ENCODE data around the gene HTR4.

The HTR4 gene

GRCh38 chr5:148443241-148443640, 211.1 kb downstream of the HTR4 start:
- Histone ChIP-seq H2AK5ac (ENCODE audit: low read depth, low read length) (no peak overlapping the region), H3K4me2 (ENCODE audit: insufficient read depth, low read length, poor library complexity, severe bottlenecking) (no peak overlapping the region), H3K23ac (ENCODE audit: low read depth, low read length, poor library complexity) (no peak overlapping the region), H2BK120ac (ENCODE audit: low read depth, low read length) (no peak overlapping the region), H3K9ac (ENCODE audit: low read depth, low read length, poor library complexity) (no peak overlapping the region), H3K27ac (replicated peaks; ENCODE audit: low read length) (no peak overlapping the region), H3K27me3 (ENCODE audit: control insufficient read depth in 3 of 3, insufficient read depth in 3 of 3, low read depth in 1 of 3, low read length in 3 of 3) (no peaks in the 10 kb centered on the region), H3K36me3 (replicated peaks in 1 of 2; ENCODE audit: control insufficient read depth in 2 of 2, insufficient read depth in 2 of 2, low read length in 2 of 2) (peaks cover 9 to 54% of the 10 kb centered on the region in 2 donors), H4K8ac (ENCODE audit: low read depth, low read length) (no peak overlapping the region), H3K9me3 (replicated peaks in 1 of 2; ENCODE audit: control insufficient read depth in 2 of 2, insufficient read depth in 1 of 2, low read depth in 1 of 2, low read length in 2 of 2) (no peaks in the 10 kb centered on the region), H2BK12ac (ENCODE audit: low read length) (no peak overlapping the region), H3K18ac (ENCODE audit: low read length) (no peak overlapping the region), H2AFZ (ENCODE audit: low read length) (no peak overlapping the region), H3K79me1 (ENCODE audit: low read depth, low read length) (no peaks in the 10 kb centered on the region), H3K14ac (ENCODE audit: low read length) (no peak overlapping the region), H3K4me1 (ENCODE audit: control insufficient read depth in 2 of 2, insufficient read depth in 1 of 2, low read depth in 1 of 2, low read length in 2 of 2) (peaks cover 0 to 2% of the 10 kb centered on the region in 2 donors), H4K91ac (ENCODE audit: low read depth, low read length, poor library complexity) (no peak overlapping the region), H2BK15ac (ENCODE audit: low read length) (no peak overlapping the region), H2BK5ac (ENCODE audit: low read length) (no peak overlapping the region), H3K4ac (ENCODE audit: low read length) (no peak overlapping the region), H3K4me3 (ENCODE audit: low read length in 2 of 2) (no peak overlapping the region)
- WGBS, 2 donors (ENCODE audit: extremely low coverage in 2 of 2, insufficient read length in 2 of 2, insufficient replicate concordance in 1 of 2), result no CpG with 5 or more reads among the region's 1 CpG
- no peak for DNase-seq (ENCODE audit: low spot score)

- Histone ChIP-seq H3K9ac (ENCODE audit: low read depth, low read length, poor library complexity) (no peak overlapping the region), H2AK5ac (ENCODE audit: low read depth, low read length) (no peak overlapping the region), H2BK5ac (ENCODE audit: low read length) (no peak overlapping the region), H3K36me3 (replicated peaks in 1 of 2; ENCODE audit: control insufficient read depth in 2 of 2, insufficient read depth in 2 of 2, low read length in 2 of 2) (peaks cover 12 to 92% of the 10 kb centered on the region in 2 donors), H3K4ac (ENCODE audit: low read length) (no peak overlapping the region), H3K79me1 (ENCODE audit: low read depth, low read length) (no peaks in the 10 kb centered on the region), H3K18ac (ENCODE audit: low read length) (no peak overlapping the region), H4K91ac (ENCODE audit: low read depth, low read length, poor library complexity) (no peak overlapping the region), H2AFZ (ENCODE audit: low read length) (no peak overlapping the region), H3K4me1 (ENCODE audit: control insufficient read depth in 2 of 2, insufficient read depth in 1 of 2, low read depth in 1 of 2, low read length in 2 of 2) (no peaks in the 10 kb centered on the region), H2BK120ac (ENCODE audit: low read depth, low read length) (no peak overlapping the region), H3K23ac (ENCODE audit: low read depth, low read length, poor library complexity) (no peak overlapping the region), H3K4me2 (ENCODE audit: insufficient read depth, low read length, poor library complexity, severe bottlenecking) (no peak overlapping the region), H3K27ac (replicated peaks; ENCODE audit: low read length) (no peak overlapping the region), H2BK15ac (ENCODE audit: low read length) (no peak overlapping the region), H4K8ac (ENCODE audit: low read depth, low read length) (no peak overlapping the region), H3K4me3 (ENCODE audit: low read length in 2 of 2) (no peak overlapping the region), H3K14ac (ENCODE audit: low read length) (no peak overlapping the region), H3K9me3 (replicated peaks in 1 of 2; ENCODE audit: control insufficient read depth in 2 of 2, insufficient read depth in 1 of 2, low read depth in 1 of 2, low read length in 2 of 2) (no peaks in the 10 kb centered on the region), H3K27me3 (ENCODE audit: control insufficient read depth in 3 of 3, insufficient read depth in 3 of 3, low read depth in 1 of 3, low read length in 3 of 3) (no peaks in the 10 kb centered on the region), H2BK12ac (ENCODE audit: low read length) (no peak overlapping the region)
- WGBS, 2 donors (ENCODE audit: extremely low coverage in 2 of 2, insufficient read length in 2 of 2, insufficient replicate concordance in 1 of 2), result no CpG with 5 or more reads among the region's 2 CpGs
- no peak for DNase-seq (ENCODE audit: low spot score)
Observed at GRCh38 chr5:148438933-148439332, 215.4 kb downstream of the HTR4 start.

DNA sequence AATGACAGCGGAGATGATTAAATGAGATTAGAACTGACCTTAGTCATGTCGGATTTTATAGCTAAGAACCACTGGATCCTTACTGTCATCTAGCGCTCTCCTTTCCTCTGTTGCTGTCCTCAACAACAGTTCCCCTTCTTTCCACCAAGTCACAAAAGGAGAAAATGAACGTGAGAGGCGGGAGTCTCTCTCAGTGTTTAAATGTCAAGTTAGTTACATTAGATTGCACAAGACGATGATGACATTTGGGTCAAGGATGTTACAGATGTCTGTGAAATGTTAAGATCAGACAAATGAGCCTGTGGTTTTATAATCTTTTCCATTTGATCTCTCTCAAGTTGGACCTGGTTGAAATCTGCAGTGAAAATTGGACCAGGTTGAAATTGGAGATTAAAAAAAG, 217.1 kb downstream of the HTR4 start:
- no peak overlapping the region for H3K9ac ChIP-seq (ENCODE audit: low read depth, low read length, poor library complexity)
- H3K79me1 ChIP-seq (ENCODE audit: low read depth, low read length), result no peaks in the 10 kb centered on the region
- no peak overlapping the region for H2BK15ac ChIP-seq (ENCODE audit: low read length)
- no peak overlapping the region for H4K8ac ChIP-seq (ENCODE audit: low read depth, low read length)
- H3K14ac ChIP-seq (ENCODE audit: low read length), result no peak overlapping the region
- H2AFZ ChIP-seq (ENCODE audit: low read length), result no peak overlapping the region
- H2BK5ac ChIP-seq (ENCODE audit: low read length), result no peak overlapping the region
- peaks cover 12 to 95% of the 10 kb centered on the region in 2 donors for H3K36me3 ChIP-seq (replicated peaks in 1 of 2; ENCODE audit: control insufficient read depth in 2 of 2, insufficient read depth in 2 of 2, low read length in 2 of 2)
- H3K4me1 ChIP-seq (ENCODE audit: control insufficient read depth in 2 of 2, insufficient read depth in 1 of 2, low read depth in 1 of 2, low read length in 2 of 2), result no peaks in the 10 kb centered on the region
- no peak overlapping the region for H2BK120ac ChIP-seq (ENCODE audit: low read depth, low read length)
- no peak overlapping the region for H3K27ac ChIP-seq (replicated peaks; ENCODE audit: low read length)
- H4K91ac ChIP-seq (ENCODE audit: low read depth, low read length, poor library complexity), result no peak overlapping the region
- no CpG with 5 or more reads among the region's 6 CpGs for WGBS, 2 donors (ENCODE audit: extremely low coverage in 2 of 2, insufficient read length in 2 of 2, insufficient replicate concordance in 1 of 2)
- no peak overlapping the region for H3K4me2 ChIP-seq (ENCODE audit: insufficient read depth, low read length, poor library complexity, severe bottlenecking)
- no peaks in the 10 kb centered on the region for H3K9me3 ChIP-seq (replicated peaks in 1 of 2; ENCODE audit: control insufficient read depth in 2 of 2, insufficient read depth in 1 of 2, low read depth in 1 of 2, low read length in 2 of 2)
- no peak for DNase-seq (ENCODE audit: low spot score)
- no peak overlapping the region for H3K23ac ChIP-seq (ENCODE audit: low read depth, low read length, poor library complexity)
- H2AK5ac ChIP-seq (ENCODE audit: low read depth, low read length), result no peak overlapping the region
- no peak overlapping the region for H3K4ac ChIP-seq (ENCODE audit: low read length)
- H3K27me3 ChIP-seq (ENCODE audit: control insufficient read depth in 3 of 3, insufficient read depth in 3 of 3, low read depth in 1 of 3, low read length in 3 of 3), result no peaks in the 10 kb centered on the region
- no peak overlapping the region for H2BK12ac ChIP-seq (ENCODE audit: low read length)
- no peak overlapping the region for H3K18ac ChIP-seq (ENCODE audit: low read length)
- H3K4me3 ChIP-seq (ENCODE audit: low read length in 2 of 2), result no peak overlapping the region

- Histone ChIP-seq H3K36me3 (replicated peaks in 1 of 2; ENCODE audit: control insufficient read depth in 2 of 2, insufficient read depth in 2 of 2, low read length in 2 of 2) (peaks cover 6 to 93% of the 10 kb centered on the region in 2 donors), H3K27me3 (ENCODE audit: control insufficient read depth in 3 of 3, insufficient read depth in 3 of 3, low read depth in 1 of 3, low read length in 3 of 3) (no peaks in the 10 kb centered on the region), H3K79me1 (ENCODE audit: low read depth, low read length) (no peaks in the 10 kb centered on the region), H2BK5ac (ENCODE audit: low read length) (no peak overlapping the region), H3K4me3 (ENCODE audit: low read length in 2 of 2) (no peak overlapping the region), H3K27ac (replicated peaks; ENCODE audit: low read length) (no peak overlapping the region), H3K4me1 (ENCODE audit: control insufficient read depth in 2 of 2, insufficient read depth in 1 of 2, low read depth in 1 of 2, low read length in 2 of 2) (peaks cover 0 to 2% of the 10 kb centered on the region in 2 donors), H3K14ac (ENCODE audit: low read length) (no peak overlapping the region), H2BK120ac (ENCODE audit: low read depth, low read length) (no peak overlapping the region), H3K4ac (ENCODE audit: low read length) (no peak overlapping the region), H3K4me2 (ENCODE audit: insufficient read depth, low read length, poor library complexity, severe bottlenecking) (no peak overlapping the region), H4K8ac (ENCODE audit: low read depth, low read length) (no peak overlapping the region), H2BK15ac (ENCODE audit: low read length) (no peak overlapping the region), H3K9ac (ENCODE audit: low read depth, low read length, poor library complexity) (no peak overlapping the region), H3K23ac (ENCODE audit: low read depth, low read length, poor library complexity) (no peak overlapping the region), H3K9me3 (replicated peaks in 1 of 2; ENCODE audit: control insufficient read depth in 2 of 2, insufficient read depth in 1 of 2, low read depth in 1 of 2, low read length in 2 of 2) (no peaks in the 10 kb centered on the region), H2AK5ac (ENCODE audit: low read depth, low read length) (no peak overlapping the region), H2BK12ac (ENCODE audit: low read length) (no peak overlapping the region), H2AFZ (ENCODE audit: low read length) (no peak overlapping the region), H3K18ac (ENCODE audit: low read length) (no peak overlapping the region), H4K91ac (ENCODE audit: low read depth, low read length, poor library complexity) (no peak overlapping the region)
- DNase-seq (ENCODE audit: low spot score), result no peak
- no CpG with 5 or more reads among the region's 3 CpGs for WGBS, 2 donors (ENCODE audit: extremely low coverage in 2 of 2, insufficient read length in 2 of 2, insufficient replicate concordance in 1 of 2)
Observed at GRCh38 chr5:148436029-148436428, 218.3 kb downstream of the HTR4 start.
